Measurements from ENCODE around the gene RNASET2. TPM values are rescaled to one million over a fixed set of nuclear protein-coding genes. Genes with fewer than 3 reads are reported as not detected.

Gene RNASET2
- total and polyA plus RNA-seq, 4 donors = 55.2 to 92.1 (median 77.8) TPM

GRCh38 chr6:166879594-166879993 is 76.8 kb downstream of the RNASET2 start:
- no peak for DNase-seq
- ATAC-seq (ENCODE audit: insufficient read depth, low FRiP score) = no peak
- H3K9me3 ChIP-seq (ENCODE audit: control insufficient read depth in 4 of 4, insufficient read depth in 3 of 4, low read length in 3 of 4) = peaks cover 0 to 2% (median 0%) of the 10 kb centered on the region in 4 donors

More at GRCh38 chr6:166879594-166879993, 76.8 kb downstream of the RNASET2 start:
- peaks cover 0 to 2% (median 0%) of the 10 kb centered on the region in 3 donors for H3K27me3 ChIP-seq (ENCODE audit: control insufficient read depth in 3 of 3, insufficient read depth in 3 of 3, low read length in 2 of 3)
- H3K4me1 ChIP-seq (ENCODE audit: control insufficient read depth in 5 of 5, insufficient read depth in 5 of 5, low read length in 5 of 5) = no peaks in the 10 kb centered on the region
- no peak overlapping the region for H3K27ac ChIP-seq (ENCODE audit: low read depth in 1 of 2, low read length in 1 of 2)
- H3K4me3 ChIP-seq = no peak overlapping the region
- TF ChIP-seq CTCF (IDR thresholded peaks at IDR 0.05; ENCODE audit: control extremely low read depth, extremely low read depth) = no peak
- no peak overlapping the region for H3K9ac ChIP-seq (ENCODE audit: insufficient read depth in 1 of 2, low read length in 2 of 2)
- WGBS, 2 donors = 97 to 98% methylated on average over 1 of the region's 1 CpG
- no peaks in the 10 kb centered on the region for H3K36me3 ChIP-seq (ENCODE audit: control insufficient read depth in 4 of 4, insufficient read depth in 4 of 4, low read length in 4 of 4)

Small RNA genes within 50 kb of the gene (small RNA-seq; reads per million reads assigned to genes)
- gene MIR3939 (ENCODE audit: low replicate concordance) = not detected

Other genes with a start within 250 kb of the RNASET2 start
- gene CEP43, start 42.8 kb upstream of the RNASET2 start, total RNA-seq = 10 to 100 TPM; 12.0 to 43.2 TPM
- 1 to 10 TPM; 6.6 to 8.6 TPM for gene CEP43, start 42.8 kb upstream of the RNASET2 start, polyA plus RNA-seq
- under 1 TPM; 0.31 to 0.34 TPM for gene CCR6, start 166.5 kb upstream of the RNASET2 start, total RNA-seq
- gene CCR6, start 166.5 kb upstream of the RNASET2 start, polyA plus RNA-seq = under 1 TPM; 0.16 to 0.39 TPM
- under 1 TPM in 1 of 2 donors, not detected in 1; 0.23 TPM for gene GPR31, start 201.4 kb upstream of the RNASET2 start, total RNA-seq
- gene GPR31, start 201.4 kb upstream of the RNASET2 start, polyA plus RNA-seq = under 1 TPM in 1 of 2 donors, not detected in 1; 0.02 TPM